ENCODE results near the gene SOX6.

DNA sequence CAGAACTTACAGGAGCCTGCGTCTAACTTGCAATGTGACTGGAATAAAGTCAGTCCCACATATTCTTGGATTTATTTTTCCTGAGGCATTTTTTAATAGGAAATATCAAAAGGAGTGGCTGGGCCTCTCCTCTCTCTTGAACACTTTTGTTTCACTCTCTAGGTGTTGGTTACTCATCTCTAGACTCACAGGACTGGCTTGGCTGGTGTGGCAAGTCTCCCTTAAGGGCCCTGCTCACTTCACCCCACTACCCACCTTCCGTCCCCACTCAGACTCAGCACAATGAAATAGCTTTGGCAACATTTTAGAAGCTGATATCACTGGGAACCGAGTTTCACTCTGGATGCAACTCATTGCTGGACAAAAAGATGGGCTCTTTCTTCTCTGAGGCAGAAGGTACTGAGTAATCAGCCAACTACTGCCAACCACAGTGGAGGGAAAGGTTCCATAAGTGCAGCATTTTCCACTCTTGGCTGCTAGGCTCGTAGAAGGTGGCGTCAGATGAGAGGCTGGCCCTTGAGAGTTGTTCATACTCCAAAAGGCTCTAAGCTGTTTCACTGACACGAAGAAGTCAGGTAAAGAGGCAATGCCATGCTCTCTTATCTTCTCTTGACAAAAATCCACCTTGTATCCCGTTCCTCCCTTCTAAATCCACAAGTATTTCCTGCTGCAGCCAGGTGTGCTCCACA lies 390.6 kb downstream of the SOX6 start:
- TF ChIP-seq, protein P1, sequence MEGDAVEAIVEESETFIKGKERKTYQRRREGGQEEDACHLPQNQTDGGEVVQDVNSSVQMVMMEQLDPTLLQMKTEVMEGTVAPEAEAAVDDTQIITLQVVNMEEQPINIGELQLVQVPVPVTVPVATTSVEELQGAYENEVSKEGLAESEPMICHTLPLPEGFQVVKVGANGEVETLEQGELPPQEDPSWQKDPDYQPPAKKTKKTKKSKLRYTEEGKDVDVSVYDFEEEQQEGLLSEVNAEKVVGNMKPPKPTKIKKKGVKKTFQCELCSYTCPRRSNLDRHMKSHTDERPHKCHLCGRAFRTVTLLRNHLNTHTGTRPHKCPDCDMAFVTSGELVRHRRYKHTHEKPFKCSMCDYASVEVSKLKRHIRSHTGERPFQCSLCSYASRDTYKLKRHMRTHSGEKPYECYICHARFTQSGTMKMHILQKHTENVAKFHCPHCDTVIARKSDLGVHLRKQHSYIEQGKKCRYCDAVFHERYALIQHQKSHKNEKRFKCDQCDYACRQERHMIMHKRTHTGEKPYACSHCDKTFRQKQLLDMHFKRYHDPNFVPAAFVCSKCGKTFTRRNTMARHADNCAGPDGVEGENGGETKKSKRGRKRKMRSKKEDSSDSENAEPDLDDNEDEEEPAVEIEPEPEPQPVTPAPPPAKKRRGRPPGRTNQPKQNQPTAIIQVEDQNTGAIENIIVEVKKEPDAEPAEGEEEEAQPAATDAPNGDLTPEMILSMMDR (IDR thresholded peaks at IDR 0.05; ENCODE audit: low read depth, low read length, poor library complexity, severe bottlenecking) = no peak
- TF ChIP-seq EZH2phosphoT487 (IDR thresholded peaks at IDR 0.05; ENCODE audit: borderline replicate concordance, low read length) = no peak
